Stimulated activated CD4-positive, alpha-beta T cell treated with anti-CD3 and anti-CD28 coated beads, Interleukin-15, amount 100 ng/mL, for 48 hours (primary cell): ENCODE measurements around the gene GLDC.
"Not testable (repeated sequence)": the region's sequence is repeated elsewhere in the genome, so short reads cannot be mapped to it uniquely, and the experiment has no call there.

ENCODE experiments used
- DNase-seq, 2 donors: peaks; one replicate each; pipeline ENCODE4 v3.0.0-alpha.2; 2020; ENCODE audit warnings: low read depth in 2 of 2

Gene GLDC

DNA sequence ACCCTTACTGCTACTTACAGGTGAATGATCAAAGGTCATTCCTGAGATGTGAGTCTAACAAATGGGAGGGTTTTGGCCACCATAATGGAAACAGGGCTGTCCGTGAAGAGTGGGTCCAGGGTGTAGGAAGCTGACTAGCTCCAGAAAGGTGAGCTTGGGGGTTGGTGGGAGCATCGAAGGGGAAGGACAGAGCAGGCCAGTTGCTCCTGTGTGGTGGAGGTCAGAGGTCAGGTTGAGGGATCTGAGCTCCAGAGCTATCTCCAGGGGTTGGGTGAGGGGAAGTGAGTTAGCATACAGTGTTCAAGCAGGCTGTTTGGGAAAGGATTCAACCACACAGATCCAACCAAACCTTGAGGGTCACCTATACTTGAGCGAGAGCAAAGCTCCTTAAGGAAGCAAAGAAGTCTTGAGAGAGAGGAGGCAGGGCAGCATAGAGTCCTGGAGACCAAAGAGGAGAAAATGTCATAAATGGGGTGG lies 18.7 kb upstream of the GLDC start:
- no peak for DNase-seq

DNA sequence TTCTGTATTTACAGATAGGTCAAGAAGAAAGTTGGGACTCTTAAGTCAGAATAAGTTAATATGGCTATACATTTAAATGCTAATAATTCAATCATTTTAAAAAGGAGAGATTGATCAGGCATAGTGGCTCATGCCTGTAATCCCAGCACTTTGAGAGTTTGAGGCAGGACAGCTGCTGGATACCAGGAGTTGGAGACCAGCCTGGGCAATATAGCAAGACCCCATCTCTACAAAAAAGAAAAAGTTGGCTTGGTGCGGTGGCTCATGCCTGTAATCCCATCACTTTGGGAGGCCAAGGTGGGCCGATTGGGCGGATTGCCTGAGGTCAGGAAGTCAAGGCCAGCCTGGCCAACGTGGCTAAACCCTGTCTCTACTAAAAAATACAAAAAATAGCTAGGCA lies 15.0 kb upstream of the GLDC start:
- no peak for DNase-seq

DNA sequence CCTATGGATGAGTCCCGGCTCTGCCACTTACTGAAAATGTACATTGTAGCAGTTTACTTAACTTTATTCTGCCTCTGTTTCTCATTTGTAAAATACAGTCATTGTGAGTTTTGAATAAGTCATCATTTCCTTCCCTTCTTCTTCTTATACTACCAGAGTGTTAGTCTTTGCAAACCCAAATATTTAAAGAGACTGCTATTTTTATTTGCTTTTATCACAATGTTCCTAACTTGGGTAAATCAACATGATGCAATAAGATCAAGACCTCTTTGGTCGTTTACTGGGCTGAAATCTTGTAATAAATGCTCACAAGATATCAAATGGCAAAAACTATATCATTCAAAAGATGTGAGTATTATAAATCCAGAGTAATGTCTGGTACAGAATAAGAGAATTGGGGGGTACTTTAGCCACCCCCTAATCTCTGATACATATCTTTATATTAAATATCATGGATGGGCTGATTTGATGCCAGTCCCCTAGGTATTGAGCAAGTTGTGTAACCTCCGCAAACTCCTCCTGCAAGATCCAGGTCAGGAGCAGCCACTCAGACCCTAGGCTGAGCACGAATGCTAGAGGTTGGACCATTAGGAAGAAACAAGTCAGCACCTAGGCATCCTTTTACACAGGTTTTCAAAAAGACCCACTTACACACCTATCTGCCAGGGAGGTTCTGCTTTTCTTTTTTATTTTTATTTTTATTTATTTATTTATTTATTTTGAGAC lies 13.3 kb upstream of the GLDC start:
- no peak for DNase-seq

DNA sequence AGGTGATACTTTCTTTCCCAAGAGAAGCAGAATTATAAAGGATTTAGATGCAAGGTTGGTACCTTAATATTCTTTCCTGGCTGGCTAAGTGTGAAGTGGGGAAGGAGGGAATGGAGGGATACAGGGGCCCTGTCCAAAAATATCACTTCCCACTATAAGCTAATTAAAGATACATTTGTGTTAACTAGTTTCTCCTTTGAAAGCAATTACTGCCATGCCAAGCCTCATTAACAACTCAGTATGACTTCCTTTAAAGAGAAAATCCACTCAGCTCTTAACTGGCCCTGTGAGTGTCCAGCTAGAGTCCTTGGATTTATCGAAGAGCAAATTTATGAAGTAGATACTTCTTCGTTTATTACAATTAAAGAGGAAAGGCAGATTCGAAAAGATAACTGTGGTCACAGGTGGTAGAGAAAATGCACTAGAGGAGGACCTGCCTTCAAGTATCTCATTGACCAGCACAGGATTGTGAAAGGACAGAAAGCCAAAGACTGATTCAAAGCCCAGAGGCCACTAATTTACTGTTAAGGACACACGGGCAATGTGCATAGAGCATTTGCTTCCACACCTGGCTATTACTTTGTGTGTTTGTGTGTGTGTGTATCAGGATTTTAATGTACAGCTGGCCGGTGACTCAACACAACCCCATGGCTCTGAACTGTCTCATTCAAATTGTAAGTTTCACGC lies 11.2 kb upstream of the GLDC start:
- no peak for DNase-seq

DNA sequence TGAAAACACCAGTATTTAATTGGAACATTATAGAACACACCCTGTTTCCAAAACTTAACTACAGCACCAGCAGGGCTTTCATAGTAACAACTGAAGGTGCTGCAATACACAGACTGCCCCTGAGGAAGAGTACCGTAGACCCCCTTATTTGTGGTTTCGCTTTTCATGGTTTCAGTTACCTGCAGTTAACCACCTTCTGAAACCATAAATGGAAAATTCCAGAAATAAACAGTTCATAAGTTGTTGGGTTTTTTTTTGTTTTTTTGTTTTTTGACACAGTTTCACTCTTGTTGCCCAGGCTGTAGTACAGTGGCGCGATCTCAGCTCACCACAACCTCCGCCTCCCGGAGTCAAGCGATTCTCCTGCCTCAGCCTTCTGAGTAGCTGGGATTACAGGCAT lies 9.5 kb upstream of the GLDC start:
- no peak for DNase-seq

DNA sequence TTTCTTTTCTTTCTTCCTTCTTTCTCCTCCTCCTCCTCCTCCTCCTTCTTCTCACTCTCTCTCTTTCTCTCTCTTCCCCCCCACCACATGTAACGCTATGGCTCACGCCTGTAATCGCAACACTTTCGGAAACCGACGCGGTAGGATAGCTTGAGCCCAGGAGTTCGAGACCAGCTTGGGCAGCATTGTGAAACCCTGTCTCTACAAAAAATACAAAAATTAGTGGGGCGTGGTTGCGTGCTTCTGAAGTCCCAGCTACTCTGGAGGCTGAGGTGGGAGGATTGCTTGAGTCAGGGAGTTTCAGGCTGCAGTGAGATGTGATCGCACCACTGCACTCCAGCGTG lies 736 bp upstream of the GLDC start:
- DNase-seq, result peak; percentile 11 to 19

DNA sequence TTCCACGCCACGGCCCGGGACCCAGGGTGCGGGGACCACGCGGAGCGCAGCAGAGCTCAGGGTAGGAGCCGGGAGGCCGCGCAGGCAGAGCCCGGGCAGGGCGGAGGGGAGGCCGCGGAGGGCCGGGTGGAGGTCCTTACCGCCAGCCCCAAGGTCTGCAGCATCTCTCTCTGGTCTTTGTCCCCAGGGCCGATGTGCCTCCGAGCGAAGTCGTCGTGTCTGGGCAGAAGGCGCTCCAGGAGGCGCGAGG lies 499 bp downstream of the GLDC start:
- DNase-seq, result not testable (repeated sequence)

DNA sequence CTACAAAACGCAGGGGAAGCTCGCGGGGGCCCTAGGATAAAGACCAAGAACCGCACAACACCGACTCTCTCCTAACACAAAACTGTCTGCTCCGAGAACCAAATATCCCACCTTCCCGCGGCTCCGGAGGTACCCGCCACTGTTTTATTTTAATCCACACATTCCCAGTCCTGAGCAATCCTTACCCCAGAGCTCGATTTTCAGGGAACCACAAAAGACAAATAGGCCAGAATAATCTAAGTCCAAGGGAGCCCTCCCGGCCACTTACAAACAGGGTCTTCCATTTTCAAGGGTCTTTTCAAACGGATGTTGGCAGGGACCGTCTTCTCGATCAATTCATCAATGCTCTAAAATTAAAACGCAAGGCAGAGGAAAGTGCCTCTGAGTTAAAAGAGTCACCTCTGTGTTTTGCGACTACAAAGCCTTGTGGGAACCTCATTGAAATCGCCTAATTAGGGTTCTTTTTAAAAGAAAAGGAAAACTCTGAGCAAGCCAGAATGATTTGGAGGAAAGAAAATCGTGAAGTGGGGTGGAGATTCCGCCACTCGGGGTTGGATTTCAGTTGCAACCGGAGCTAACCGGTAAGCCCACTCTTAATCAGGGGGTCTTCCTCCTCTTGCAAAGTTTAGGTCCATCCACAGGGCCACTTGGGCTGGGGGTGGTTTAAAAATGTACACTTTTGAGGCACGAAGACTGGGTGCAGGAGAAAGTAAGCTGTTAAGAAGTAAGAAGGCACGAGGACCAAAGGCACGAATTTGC lies 1.0 kb downstream of the GLDC start:
- no peak for DNase-seq

DNA sequence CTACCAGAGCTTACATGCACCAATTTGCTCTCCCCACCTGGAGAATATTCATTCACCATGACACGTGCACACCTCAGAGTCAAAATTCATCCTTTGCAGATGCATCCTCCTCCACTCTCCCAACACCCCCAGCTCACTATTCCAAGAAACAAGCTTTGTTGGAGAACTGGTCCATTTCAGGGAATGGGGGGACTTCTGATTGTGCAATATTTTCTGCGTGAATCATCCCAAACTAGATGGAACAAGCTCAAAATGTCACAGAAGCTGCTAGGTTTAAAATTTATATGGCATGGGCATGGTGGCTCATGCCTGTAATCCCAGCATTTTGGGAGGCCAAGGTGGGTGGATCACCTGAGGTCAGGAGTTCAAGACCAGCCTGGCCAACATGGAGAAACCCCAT lies 3.6 kb downstream of the GLDC start:
- no peak for DNase-seq

DNA sequence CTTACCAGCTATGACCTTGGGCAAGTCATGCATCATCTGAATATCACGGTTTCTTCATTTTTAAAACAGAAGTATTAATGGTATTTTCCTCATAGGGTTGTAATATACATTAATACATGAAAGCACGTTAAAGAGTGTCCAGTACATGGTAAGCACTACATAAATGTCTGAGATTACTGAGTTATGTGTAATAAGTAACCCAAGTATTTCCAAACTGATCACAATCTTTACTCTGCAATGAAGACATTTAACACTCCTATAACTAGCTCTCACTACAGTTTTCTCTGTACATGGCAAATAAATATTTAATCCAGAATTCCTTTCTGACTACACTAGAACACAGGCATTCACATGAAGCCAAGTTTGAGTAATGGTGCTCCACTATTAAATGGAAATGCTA lies 4.0 kb downstream of the GLDC start:
- DNase-seq, result no peak

DNA sequence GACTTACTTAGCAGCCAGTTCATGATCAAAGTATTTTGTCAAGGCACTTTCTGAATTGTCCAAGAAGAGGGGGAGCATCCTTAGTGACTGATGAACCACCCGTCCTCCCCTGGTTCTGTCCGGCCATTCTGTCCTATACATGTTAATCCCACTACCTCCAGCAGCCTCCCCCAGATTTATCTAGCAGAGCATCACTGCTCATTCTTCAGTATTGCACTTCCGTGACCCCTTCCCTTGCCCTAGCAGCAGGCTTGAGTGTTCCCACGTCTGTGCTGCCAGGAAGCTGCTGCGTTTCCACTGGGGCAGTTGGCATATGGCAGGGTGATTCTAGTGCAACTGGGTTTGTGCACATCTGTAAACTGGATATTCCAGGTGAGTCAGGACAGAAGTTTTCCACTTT lies 4.5 kb downstream of the GLDC start:
- DNase-seq, result no peak

DNA sequence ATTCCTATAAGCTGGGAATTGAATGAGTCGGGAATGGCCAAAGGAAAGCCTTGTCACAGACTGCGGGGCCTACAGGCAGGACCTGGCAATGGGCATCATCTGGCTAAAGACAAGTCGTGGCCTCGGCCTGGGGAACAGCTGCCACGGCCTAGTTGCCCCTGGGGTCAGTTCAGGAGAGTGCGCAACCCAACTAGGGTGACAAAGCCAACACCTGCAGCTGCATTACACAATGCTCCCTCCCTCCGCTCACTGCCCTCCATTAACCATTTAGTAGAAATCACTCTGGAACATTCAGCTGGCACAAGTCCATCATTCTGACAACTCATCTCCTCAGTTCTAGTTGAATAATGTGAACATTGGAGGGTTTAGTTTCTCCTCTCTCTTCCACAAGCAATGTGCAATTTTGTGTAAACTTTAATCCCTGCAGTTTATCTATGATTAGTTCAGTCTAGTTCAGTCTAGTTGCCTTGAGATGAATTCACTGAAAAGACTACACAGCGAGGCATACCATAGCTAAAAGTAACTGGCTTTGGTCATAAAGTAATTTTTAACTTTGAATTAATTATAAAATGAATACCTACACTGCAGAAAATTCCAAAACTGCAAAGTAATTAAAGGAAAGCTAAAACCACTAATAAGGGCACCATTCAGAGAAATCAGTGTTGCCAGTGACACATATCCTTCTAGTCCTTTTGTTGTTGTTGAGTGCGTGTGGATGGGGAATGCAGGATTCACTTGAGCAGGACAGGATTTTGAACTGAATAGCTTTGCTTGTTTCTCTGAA lies 5.1 kb downstream of the GLDC start:
- DNase-seq, result no peak

DNA sequence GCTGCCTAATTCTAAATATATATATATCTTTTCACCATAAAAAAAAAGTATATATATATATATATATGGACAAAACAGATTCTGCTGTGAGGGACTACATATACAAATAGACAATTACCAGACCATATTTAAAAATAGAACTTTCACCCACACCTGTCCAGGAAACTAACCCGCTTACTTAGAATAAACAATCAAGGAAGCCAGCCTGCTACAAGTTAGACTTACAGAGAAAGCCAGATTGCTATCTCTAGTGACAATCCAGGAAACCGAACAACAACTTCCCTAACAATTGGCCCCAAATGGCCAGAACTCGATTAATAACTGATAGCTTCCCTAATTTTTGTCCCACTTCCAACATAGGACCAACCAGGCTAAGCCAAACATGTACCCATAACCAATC lies 5.9 kb downstream of the GLDC start:
- no peak for DNase-seq

DNA sequence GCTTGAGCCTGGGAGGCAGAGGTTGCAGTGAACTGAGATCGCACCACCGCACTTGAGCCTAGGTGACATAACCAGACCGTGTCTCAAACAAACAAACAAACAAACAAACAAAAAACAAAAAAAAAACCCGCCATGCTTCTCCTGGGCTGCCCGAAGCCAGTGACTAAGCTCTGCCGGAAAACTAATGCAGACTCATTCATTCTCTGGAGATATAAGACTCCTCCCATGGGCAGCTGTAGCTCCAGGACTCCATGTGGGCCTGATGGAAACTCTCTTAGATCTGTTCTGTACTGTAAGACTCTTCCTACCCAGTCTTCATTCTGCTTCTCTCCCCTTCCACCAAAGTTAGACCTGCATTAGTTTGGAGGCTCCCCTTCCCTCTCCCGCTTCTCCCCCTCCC lies 11.1 kb downstream of the GLDC start:
- no peak for DNase-seq

DNA sequence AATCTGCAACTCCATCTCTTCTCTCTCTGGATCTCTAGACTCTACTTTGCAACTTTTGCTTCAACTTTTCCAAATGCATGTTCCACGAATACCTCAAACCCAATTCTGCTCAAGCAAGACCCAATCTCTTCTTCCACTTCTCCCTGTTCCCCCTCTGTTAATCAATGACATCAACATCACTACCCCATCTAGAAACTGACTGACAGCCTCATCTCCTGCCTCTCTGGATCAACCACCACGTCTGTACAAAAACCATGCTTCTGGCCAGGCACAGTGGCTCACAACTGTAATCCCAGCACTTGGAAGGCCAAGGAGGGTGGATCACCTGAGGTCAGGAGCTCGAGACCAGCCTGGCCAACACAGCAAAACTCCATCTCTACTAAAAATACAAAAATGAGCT lies 12.2 kb downstream of the GLDC start:
- DNase-seq, result no peak

DNA sequence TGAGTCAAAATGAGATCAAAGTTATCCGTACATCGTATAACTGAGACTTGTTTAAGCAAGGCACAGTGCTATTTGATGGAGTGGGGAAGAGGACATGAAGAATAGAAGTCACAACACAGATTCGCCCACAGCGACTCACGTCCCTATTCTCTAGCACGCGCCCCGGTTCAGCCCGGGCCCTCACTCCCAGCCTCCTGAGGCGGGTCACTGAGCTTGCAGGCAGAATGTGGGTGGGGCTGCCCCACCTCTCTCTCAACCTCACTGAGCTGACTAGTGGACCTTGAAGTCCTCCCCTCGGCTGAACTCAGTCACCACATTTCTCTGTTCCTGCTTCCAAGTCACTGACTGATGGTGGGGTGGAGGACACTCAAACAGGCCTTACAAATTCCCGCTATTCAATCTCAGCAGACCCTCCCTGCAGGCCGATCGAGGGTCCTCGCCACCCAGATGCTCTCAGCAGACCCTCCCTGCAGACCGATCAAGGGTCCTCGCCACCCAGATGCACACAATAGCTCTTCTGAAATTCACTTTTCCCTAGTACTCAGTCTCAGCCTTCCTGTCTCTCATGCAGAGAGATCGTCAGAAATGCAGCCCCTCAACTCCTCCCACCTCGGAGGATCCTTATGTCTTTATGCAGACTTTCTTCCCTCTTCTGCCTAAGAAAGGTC lies 12.9 kb downstream of the GLDC start:
- DNase-seq, result no peak

DNA sequence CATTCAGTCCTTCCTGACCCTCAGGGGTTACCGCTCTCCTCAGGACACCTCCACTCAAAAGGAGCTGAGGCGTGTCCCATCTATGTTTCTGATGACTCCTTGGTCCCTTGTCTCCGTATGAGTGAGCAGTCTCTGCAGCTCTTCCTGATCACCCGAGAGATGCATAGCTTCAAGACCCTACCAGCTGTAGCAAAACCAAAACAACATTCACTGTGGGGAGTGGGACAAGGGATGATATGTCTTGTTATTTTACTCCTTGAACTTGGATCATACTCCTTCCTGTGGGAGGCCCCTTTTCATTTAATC lies 14.4 kb downstream of the GLDC start:
- no peak for DNase-seq

DNA sequence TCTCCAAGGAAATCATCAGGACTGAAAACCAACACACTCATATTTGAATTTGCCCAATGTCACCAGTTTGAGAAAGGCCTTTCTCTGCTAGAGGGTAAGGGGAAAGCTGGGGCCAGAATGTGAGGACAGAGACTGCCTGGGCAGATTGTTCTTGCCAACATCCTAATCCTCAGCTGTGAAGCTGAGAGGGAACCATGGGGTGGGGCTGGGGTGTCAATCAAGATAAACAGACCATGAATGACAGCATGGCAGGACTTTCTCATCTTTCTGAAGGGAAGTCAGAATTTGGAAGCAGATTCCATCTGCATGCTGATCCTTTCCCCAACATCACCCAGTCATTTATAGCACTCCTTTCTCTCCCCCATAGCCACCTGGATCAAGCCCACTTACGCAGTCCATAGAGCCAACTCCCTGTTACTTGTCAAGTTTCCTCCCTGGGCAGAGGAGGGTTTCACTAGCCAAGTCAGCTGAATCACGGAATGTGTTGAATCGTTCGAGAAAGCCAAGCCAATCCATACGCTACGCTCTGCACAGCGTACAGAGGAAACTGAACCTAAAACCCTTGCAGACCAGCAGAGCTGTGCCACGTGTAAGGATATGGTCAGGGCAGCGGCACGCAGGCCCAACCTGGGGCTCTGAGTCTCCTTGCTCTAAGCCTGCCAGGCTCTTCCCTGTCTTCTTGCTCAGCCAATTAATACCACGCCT lies 14.9 kb downstream of the GLDC start:
- no peak for DNase-seq

DNA sequence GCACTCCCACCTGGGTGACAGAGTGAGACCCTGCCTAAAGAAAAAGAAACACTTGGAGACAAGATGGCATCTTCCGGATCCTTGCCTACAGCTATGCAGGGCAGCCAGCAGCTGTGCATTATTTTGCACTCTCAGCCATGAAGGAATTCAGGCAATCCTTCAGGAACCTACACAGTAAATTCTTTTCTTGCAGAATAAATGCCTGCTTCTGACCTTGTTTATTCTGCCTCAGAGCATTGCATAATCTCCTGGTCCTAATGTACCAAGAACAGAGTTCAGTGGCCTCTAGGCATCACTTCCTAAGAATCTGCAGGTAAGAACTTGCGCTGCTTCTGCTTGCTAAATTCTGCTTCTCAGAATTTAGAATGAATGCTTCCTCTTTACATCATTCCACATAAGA lies 16.8 kb downstream of the GLDC start:
- DNase-seq, result no peak

DNA sequence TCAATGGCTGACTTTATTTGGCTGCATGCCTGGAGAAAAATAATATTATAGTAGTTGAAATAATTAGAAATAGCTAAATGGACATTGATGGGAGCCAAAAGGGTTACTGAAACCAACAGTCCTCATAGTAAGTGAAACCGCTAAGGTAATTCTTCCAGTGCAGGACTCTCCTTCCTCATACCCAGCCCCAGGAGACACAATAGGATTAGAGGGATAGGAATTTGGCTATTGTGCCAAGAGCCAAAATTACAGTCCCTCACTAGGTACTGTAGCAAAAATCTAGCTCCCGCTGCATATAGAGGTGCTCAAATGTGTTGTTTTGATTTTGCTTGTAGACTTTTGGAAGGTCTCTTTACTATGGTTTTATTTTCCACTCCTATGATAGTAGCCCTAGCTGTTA lies 20.2 kb downstream of the GLDC start:
- no peak for DNase-seq

DNA sequence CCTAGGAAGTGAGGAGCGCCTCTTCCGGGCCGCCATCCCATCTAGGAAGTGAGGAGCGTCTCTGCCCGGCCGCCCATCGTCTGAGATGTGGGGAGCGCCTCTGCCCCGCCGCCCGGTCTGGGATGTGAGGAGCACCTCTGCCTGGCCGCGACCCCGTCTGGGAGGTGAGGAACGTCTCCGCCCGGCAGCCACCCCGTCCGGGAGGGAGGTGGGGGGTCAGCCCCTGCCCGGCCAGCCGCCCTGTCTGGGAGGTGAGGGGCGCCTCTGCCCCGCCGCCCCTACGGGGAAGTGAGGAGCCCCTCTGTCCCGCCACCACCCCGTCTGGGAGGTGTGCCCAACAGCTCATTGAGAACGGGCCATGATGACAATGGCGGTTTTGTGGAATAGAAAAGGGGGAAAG lies 22.7 kb downstream of the GLDC start:
- DNase-seq, result not testable (repeated sequence)

DNA sequence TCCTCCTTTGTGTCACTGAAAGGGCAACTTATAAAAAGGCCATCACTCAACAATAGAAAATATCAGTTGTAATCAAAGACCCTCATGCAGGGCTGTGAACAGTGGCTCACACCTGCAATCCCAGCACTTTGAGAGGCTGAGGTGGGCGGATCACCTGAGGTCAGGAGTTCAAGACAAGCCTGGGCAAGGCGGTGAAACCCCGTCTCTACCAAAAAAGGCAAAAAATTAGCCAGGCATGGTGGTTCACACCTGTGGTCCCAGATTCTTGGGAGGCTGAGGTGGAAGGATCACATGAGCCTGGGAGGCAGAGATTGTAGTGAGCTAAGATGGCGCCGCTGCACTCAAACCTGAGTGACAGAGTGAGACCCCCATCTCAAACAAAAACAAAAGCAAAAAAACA lies 24.7 kb downstream of the GLDC start:
- DNase-seq, result no peak
